GM19328 (cell line): ENCODE results near the gene MYL3.

Experiments used
- ATAC-seq: cut with Tn5 transposase; IDR thresholded peaks from one replicate; pipeline ENCODE4 v1.9.1; 2021; ENCODE audit warnings: mild to moderate bottlenecking, moderate library complexity; ENCODE audit not compliant: unreplicated experiment

Gene MYL3

GRCh38 chr3:46865546-46865945, 2.3 kb upstream of the MYL3 start:
- ATAC-seq, result no peak

GRCh38 chr3:46865031-46865507, 1.8 kb upstream of the MYL3 start:
- ATAC-seq, result no peak

- ATAC-seq, result no peak
Measured at GRCh38 chr3:46864061-46864881, 1.0 kb upstream of the MYL3 start.

- ATAC-seq, result no peak
Measured at GRCh38 chr3:46862369-46863025, 747 bp downstream of the MYL3 start.

- no peak for ATAC-seq
Measured at GRCh38 chr3:46861605-46862368, 1.5 kb downstream of the MYL3 start.

- no peak for ATAC-seq
Measured at GRCh38 chr3:46860810-46861604, 2.2 kb downstream of the MYL3 start.

GRCh38 chr3:46860017-46860809, 3.0 kb downstream of the MYL3 start:
- no peak for ATAC-seq

GRCh38 chr3:46859001-46859710, 4.1 kb downstream of the MYL3 start:
- no peak for ATAC-seq

GRCh38 chr3:46858456-46858855, 4.8 kb downstream of the MYL3 start:
- ATAC-seq, result no peak

DNA sequence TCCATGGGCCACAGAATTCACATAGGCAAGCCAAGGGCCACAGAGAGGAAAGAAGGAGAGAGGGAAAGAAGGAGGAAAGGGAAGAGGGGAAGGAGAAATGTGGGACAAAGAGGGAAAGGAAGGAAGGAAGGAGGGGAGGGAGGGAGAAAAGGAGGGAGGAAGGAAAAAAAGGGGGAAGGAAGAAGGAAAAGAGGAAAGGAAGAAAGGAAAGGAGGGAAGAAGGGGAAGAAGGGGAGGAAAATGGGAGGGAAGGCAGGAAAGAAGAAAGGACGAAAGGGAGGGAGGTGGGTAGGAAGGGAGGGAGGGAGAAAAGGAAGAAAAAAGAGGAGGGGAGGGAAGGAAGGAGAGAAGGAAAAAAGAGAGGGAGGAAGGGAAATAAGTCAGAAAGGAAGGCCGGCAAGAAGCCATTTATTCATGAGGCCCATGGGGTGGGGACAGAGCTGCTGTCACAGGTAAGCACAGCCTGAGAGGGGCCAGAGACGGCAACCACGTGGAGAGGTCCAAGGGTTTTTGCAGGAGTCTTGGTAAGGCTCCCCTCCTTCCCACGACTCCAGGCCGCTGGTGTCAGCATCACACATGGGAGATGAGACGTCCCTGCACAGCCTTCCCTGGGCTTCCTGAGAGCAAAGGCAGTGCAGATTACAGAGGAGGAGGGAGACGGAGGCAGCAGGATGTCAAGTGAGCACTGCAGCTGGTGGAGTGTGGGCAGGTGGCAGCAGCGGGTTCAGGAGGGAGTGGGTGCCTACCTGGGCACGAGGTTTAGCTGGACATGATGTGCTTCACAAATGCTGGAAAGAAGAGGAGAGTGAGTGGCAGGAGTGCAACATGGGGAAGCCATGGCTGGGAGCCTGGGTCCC, 5.5 kb downstream of the MYL3 start:
- no peak for ATAC-seq

DNA sequence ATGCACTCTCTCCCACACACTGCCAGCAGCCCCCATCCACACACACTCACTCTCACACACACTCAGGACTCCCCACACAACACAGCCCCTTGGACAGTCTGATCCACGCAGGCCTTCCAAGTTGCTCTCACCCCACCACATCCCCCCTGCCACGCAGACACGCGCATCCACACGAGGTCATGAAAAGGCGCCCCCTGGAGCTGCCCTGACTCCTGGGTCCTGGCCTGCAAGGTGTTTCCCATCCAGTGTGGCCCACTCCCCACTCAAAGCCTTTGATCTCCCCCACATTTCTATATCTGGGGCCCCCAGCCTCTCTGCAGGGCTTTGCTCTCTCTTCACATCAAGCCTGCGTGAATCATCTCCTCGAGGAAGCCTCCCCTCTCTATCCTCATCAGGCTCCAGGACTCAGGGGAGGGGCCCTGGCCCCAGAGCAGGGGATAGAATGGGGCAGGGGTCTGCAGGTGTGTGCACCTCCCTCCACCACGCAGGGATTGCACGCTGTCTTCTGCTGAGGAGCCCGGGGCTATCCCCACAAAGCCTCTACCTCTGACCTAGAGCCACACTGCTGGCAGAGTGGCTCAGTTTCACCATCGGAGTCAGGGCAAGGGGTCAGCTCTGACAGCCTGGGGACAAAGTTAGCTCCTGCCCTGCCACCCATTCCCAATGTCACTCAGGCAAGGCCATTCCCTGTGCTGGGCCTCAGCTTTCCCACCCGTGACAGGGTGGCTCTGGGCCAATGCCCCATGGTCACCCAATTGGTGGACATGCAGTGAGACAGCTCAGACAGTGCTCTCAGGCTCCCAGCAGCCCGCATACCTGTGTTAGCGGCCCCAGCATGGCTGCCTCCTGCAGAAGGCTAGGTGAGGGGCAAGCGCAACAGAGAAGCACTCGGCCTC, 6.4 kb downstream of the MYL3 start:
- ATAC-seq, result no peak

- no peak for ATAC-seq
Measured at GRCh38 chr3:46854555-46854991, 8.7 kb downstream of the MYL3 start.

DNA sequence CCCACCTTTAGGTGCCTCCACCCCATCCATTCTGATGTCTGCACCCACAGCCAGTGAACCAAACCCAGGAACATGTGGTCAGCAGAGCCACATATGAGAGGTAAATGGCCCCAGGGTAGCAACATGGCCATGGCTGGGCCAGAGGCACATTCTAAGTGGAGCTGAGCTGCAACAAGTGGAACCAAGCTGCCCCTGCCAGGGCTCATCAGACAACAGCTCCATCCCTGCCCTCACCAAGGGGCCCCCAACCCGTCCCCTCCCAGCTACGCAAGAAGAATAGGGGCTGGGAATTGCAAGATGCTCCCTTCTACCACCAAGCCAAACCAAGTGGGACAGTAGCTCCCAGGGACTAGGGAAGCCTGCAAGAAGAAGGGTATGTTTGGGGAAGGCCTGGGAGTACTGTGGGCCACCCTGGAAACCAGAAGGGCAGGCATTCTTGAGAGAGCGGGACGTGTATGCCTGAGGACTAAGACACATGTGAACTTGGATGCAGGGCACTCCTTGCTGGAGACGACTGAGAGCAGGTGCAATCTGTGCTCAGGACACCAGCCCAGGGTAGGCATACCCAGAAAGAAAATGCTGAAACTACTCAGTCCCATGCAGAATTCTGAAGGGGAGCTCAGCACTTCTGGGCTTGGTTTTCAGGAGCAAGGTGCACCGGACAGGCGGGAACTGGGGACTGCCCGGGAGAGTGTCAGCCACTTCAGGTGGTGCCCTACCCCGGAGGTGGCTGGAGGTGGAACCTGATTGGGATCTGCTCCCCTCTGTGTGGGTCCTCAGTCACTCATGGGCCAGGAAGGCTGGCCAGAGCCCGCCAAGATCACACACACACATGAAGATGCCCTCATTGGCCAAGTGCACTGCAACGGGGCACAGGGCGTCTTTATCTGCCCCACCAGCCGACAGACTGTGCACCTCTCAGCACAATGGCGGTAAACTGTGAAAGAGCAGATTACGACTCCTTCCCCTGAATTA, 9.5 kb downstream of the MYL3 start:
- ATAC-seq, result no peak

DNA sequence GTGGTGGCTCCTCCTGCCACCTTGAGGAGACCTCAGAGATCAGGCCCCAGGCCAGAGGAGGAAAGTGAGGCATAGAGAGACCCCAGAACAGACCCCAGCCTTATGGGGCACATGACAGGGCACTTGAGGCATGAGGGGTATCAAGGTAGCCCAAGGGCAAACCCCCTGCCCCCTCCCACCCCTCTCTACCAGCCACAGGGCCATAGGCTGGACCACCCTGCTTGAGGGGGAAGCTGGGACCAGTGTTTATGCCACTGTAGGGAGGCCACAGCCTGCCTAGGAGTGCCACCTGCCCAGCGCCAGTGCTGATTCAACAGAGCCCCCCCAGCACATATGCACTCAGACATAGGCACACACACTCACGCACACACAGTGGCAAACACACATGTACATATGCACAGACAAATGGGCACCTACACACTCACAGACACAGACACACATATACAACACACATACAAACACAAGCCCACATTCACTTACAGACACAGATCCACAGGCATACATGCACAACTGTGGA, 10.3 kb downstream of the MYL3 start:
- no peak for ATAC-seq

DNA sequence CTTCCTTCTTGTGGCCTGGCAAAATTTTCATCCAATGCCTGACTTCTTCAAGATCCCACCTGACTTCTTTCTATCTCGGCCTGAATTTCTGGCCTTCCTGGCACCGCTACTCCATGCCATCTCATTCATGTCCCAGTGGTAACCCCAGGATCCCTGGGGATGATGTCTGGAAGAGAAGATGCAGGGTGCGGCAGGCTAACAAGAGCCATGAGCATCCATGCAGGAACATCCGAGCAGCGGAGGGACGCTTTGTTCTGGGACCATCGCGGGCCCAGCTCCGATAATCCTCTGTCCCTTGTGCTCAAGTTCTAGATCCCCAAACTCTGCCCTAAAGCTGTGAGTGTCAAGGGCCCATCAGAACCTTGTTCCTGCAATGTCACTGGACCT, 10.9 kb downstream of the MYL3 start:
- ATAC-seq, result no peak
